GM12865 (cell line): ENCODE data around the gene ADPRH.
"Not testable (repeated sequence)": the region's sequence is repeated elsewhere in the genome, so short reads cannot be mapped to it uniquely, and the experiment has no call there.

ENCODE experiments used
- DNase-seq: peaks from one replicate; pipeline ENCODE4 v3.0.0; 2010; ENCODE audit warnings: low read depth
- H3K4me3 ChIP-seq: 2 replicates; pipeline ENCODE4 v1.5.1; 2011; ENCODE audit warnings: mild to moderate bottlenecking, low read depth, low read length, control low read depth
- TF ChIP-seq, protein P1 (sequence below): IDR thresholded peaks from 2 replicates; pipeline ENCODE4 v1.5.1; 2011; ENCODE audit warnings: low read length, control low read depth, low read depth, inconsistent platforms; ENCODE audit not compliant: insufficient read depth; ENCODE audit errors: missing control alignments

ADPRH gene

DNA sequence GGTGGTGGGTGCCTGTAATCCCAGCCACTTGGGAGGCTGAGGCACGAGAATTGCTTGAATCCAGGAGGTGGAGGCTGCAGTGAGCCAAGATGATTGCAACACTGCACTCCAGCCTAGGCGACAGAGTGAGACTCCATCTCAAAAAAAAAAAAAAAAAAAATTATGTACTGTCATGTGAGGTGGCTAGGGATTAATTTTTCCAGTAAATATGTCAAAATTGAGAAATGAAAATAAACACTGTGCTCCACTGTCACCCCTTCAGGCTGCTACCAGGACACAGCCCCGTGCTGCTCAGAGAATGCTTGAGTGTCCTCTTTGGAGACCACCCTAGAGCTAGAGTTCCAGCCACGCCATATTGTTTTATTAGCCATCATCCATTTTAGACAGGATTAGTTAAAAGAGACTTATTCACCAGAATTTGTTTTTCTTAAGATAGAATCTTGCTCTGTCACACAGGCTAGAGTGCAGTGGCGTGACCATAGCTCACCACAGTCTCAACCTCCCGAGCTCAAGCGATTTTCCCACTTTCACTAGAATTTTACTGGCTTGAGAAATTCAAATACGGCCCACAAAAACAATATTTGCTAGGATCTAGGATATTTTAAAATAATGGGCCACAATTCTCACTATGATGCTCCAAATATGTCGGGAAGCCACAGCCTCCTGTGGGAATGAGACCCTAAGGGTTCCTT is 20.5 kb upstream of the ADPRH start:
- DNase-seq = no peak
- H3K4me3 ChIP-seq = peak overlapping the region; percentile 96
- TF ChIP-seq, protein P1, sequence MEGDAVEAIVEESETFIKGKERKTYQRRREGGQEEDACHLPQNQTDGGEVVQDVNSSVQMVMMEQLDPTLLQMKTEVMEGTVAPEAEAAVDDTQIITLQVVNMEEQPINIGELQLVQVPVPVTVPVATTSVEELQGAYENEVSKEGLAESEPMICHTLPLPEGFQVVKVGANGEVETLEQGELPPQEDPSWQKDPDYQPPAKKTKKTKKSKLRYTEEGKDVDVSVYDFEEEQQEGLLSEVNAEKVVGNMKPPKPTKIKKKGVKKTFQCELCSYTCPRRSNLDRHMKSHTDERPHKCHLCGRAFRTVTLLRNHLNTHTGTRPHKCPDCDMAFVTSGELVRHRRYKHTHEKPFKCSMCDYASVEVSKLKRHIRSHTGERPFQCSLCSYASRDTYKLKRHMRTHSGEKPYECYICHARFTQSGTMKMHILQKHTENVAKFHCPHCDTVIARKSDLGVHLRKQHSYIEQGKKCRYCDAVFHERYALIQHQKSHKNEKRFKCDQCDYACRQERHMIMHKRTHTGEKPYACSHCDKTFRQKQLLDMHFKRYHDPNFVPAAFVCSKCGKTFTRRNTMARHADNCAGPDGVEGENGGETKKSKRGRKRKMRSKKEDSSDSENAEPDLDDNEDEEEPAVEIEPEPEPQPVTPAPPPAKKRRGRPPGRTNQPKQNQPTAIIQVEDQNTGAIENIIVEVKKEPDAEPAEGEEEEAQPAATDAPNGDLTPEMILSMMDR = no peak

DNA sequence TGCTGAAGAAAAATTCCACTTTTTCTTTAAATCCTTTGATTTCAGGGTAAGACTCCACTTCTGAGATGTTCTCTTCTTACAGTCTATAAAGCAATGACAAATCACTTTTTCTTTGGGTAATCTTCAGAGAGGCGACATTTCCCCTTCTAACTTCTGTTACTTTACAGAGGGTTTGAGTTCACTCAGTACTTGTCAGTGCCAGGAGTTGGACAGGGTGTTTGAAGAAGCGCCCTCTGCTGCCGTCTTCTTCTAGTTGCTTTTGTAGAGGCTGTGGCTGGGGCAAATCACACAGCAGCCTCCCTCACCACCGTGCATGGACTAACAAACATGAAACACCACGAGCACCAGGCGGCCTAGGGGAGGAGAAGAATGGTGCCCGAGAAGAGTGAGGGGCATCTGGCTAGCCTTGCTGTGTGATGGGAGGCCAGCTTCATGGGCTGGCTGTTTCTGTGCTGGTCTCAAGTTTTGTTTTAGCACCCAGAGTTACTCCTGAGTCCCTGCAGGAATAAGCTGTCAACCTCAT is 19.8 kb upstream of the ADPRH start, which contains the start of gene CD80:
Gene CD80 (minus strand): TSS at position 174 of the 523 bp plus-strand sequence. CDS start 1,886 bp downstream, outside the sequence.
- TF ChIP-seq, protein P1 = peak; percentile 73
- peak; percentile 96 for DNase-seq
- H3K4me3 ChIP-seq = peak within 1 kb of the TSS; percentile 96

DNA sequence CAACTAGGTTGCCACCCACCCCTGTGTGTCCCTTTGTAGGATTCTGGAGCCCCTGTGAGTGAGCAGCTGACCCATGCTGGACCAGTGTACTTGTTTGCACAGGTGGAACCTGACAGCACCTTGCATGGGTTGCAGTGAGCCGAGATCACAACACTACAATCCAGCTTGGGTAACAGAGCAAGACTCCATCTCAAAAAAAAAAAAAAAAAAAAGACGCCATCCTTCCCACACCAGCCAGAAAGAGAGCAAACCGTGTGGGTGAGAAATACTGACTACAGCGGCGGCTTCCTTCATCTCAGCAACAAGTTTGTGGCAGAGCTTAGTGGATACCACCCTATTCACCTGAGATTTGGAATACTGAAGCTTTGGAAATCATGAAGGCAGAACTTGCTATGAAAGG is 19.1 kb upstream of the ADPRH start:
- peak overlapping the region; percentile 96 for H3K4me3 ChIP-seq
- DNase-seq = peak; percentile 52
- TF ChIP-seq, protein P1 = no peak

DNA sequence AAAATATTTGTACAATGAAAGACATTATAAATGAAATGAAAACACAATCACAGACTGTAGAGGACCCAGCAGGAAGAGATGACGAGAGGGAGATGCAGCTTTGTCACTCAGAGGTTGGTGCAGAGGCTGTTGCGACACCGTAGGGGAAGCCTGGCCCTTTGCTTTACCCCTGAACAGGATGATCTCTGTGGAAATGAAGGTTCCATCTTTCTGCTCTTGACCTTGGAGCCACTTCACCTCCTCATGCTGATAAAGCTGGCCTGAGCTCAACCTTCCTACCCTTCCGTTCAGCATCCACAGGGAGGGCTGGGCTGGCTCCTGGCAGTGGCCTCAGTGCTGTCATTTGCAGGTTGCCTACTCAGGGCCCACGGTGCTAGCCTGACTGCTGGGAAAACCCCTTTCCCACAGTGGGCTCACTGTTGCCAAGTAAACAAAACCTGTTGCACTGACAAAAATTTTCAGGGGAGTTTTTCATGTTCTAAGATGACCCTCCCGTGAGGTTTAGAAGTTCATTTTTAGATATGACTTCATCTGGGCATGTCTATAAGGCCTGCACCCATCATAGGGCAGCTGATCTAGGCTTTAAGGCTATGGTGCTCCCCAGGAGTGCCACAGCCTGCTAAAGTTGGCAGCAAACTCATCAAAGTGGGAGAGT is 16.9 kb upstream of the ADPRH start:
- peak; percentile 95 for DNase-seq
- H3K4me3 ChIP-seq = peak overlapping the region; percentile 96
- TF ChIP-seq, protein P1 = no peak

DNA sequence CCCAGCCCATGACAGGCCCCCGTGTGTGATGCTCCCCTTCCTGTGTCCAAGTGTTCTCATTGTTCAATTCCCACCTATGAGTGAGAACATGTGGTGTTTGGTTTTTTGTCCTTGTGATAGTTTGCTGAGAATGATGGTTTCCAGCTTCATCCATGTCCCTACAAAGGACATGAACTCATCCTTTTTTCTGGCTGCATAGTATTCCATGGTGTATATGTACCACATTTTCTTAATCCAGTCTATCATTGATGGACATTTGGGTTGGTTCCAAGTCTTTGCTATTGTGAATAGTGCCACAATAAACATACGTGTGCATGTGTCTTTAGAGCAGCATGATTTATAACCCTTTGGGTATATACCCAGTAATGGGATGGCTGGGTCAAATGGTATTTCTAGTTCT is 16.0 kb upstream of the ADPRH start:
- DNase-seq, H3K4me3 ChIP-seq: not testable (repeated sequence)

DNA sequence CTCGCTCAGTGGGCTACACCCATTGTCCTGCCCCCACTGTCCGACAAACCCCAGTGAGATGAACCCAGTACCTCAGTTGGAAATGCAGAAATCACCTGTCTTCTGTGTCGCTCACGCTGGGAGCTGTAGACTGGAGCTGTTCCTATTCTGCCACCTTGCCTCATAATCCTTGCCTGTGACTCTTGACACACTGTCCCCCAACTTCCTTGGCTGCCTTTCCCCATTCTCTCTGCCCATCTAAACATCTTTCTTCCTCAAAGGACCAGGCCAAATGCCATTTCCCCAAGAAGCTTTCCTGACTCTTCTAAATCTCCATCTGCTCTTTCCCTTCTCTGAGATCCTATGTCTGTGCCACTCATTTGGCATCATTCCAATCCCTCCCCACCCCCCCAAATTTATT is 10.1 kb upstream of the ADPRH start:
- no peak overlapping the region for H3K4me3 ChIP-seq
- TF ChIP-seq, protein P1 = no peak
- no peak for DNase-seq

DNA sequence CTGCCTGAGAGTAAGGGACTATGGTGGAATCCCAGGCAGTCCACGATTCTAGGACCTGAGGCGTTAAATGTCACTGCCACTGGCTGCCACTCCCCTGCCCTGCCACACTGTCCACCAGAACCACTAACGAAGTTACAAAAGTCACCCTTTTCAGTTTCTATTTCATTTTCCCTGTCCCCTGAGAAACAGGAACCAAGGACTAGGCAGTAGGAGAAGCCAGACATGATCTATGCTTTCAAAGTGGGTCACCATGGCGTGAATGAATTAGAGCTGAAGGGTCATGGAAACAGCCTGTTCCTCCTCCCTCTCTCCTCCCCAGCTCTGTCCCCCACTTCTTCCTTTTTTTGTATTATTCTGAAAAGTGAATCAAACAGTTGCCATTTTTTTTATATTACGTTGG is 9.1 kb upstream of the ADPRH start:
- TF ChIP-seq, protein P1 = no peak
- no peak for DNase-seq
- H3K4me3 ChIP-seq = no peak overlapping the region
